GM18858 (cell line): ENCODE results near the gene PTPN18.
"Not testable (repeated sequence)": the region's sequence is repeated elsewhere in the genome, so short reads cannot be mapped to it uniquely, and the experiment has no call there.

ENCODE experiments used
- ATAC-seq: cut with Tn5 transposase; IDR thresholded peaks from one replicate; pipeline ENCODE4 v1.9.1; 2021; ENCODE audit not compliant: unreplicated experiment

PTPN18 gene

DNA sequence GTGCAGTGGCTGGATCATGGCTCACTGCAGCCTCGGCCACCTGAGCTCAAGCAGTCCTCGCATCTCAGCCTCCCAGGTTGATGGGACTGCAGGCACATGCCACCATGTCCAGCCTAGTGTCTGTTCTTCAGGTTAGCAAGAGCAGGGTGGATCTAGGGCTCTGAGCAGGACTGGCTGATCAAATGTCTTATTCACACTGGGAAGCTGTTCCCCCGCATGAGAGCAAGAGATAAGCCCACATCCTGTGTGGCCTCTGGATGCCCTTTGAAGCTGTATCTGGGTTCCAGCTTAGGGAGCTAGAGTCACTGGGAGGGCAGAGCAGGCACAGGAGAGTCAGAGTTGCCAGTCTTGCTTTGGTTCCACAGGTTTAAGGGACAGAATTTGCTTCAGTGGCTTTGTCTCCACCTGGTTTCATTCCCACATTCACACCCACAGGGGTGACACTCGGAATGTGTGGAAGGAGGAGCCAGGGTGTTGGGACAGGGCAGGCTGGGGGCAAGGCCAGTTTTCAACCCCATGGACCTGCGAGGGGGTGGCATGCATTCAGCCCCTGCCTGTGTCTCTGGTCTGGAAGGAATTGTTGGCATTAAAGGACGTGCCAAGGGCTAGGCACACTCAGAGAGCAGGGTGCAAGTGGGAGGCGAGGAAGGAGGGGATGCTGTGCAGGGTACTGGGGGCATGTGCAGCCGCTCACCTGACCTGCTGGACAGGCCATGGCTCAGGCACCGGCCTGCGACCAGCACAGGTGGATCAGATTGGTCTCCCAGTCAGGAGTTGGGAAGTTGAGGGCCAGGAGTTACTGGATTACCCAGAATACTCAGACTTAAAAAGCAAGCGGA, 24.5 kb downstream of the PTPN18 start:
- ATAC-seq = no peak

DNA sequence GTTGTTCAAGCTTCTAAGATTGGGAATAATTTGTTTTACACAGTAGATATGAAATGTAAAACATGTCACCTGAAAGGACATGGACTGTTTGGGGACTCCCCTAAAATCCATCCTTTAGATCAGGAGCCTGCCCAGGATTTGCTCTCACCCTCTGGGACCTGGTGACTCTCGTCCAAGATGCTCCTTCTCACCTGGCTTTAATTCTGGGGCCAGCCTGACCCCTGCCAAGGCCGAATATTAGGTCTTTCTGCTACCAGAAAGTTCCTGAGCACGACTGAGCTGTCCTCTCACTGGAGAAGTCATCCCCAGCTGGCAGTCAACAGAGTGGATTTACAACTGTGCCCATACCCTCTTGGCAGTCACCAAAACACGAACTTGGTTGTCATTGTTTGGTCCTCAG, 25.3 kb downstream of the PTPN18 start:
- no peak for ATAC-seq

DNA sequence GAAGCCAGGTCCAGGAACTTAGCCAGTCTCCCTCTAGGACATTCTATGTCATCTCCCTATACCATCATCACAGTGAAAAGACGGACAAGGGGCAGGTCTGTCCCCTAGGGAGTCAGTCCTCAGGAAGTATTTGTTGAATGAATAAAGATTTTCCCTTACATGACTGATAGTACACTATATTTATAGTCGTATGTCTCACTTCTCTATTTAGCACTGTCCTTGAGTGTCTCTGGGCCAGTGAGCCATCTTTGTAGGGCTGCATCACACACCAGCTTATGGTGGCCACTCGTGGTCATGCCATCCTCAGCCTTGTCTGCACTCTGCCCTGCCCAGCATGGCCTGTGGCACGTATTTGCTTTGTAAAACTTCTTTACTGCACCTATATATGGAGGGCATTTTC, 25.8 kb downstream of the PTPN18 start:
- ATAC-seq = no peak

DNA sequence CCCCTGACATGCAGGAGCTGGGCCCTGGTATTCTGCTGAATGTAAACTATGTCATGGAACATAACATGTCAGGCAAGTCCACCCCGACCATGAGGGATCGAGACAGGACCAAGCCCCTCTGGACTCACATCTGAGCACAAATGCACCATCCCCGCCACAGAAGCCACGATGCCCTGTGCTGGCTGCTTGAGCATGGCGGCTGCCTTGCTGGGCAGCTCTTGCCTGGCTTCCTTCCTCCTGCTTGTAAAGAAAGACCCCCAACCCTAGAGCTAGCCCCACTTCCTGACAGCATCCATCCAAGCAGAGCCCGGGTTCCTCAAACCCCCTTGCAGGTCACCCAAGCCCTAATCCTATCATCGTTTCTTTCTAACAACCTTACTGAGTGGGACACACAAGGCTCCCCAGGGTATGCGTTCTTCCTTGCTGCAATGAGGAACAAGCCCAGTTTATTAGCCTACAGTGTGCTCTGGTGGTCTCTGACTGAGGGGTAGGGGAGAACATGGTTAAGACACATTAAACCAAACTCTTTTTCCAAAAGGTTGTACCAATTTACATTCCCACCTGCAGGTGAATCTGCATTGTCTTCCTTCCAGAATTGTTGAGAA, 26.6 kb downstream of the PTPN18 start:
- ATAC-seq = no peak

DNA sequence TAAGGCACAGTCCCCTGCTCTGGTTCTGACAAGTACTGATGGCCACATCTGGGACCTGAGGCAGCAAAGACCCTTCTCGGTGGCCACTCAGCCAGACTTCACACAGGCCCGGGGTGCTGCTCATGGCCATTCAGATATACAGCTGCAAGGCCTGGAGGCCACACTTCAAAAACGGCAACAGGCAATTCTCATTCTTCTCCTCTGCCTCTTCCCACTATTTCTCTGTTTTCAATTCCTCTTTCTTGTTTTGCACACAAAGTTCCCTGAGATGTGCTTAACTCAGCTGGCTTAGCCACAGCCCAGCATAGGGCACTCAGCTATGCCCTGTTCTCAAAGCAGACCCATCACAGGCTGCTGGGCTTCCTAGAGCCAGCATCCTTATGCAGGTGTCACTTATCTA, 29.9 kb downstream of the PTPN18 start:
- peak; percentile 36 for ATAC-seq

DNA sequence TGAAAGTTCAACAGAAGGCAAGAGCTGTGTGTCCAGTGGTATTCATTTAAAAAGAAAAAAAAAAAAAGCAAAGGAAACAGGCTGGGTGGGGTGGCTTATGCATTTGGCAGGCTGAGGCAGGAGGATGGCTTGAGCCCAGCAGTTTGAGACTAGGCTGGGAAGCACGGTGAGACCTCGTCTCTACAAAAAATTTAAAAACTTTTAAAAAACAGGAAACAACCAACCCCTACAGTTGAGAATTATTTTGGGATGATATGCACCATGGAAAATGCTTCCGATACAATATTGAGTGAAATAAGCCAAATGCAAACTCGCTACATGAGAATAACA, 31.2 kb downstream of the PTPN18 start:
- ATAC-seq = no peak

DNA sequence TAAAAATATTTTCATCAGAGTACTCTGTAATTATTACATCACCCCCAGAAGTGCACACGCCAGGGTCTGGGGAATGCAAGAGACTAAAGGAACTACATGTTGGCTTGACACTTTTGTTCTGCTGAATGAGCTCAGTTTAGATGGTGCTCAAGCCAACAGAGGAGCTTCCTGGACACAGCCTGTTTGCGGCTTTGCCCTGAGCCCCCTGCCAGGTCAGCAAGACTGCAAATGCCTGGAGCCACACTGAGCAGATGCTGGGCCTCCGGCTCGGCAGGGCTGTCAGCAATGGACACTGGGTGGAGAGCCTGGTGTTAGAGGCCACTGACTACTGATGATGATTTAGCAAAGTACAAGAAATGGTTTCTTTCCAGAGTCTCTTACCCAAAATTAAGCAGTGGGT, 31.9 kb downstream of the PTPN18 start:
- no peak for ATAC-seq

DNA sequence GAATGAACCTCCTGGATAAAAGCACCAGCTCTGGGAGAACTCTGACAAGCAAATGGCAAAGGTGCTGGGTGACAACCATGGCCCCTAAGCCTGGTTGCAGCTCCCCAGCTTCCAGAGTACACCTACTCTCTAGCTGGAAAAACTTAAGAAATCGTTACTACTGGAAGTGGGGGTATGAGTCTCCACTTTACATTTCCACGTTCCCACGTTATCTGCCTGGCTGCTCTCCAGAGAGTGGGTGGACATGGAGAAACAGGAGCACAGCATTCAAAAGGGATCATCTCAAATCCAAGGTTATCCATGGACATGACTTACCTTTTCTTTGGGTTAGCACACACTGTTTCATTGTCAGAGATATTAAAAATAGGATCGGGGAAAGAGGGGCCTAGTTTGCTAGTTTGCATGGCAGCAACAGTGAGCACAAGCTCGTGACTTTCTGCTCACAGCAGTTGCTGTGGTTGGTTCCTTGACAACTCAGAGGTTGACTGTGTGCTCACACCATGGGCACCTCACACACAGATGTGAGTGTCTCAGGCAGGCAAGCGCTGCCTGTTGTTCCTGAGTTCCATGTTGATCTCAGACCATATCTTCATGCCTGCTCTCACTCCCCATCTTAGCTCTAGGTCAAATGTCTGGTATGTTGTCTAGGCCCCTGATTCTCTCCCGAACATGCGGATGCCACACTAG, 32.5 kb downstream of the PTPN18 start:
- ATAC-seq = no peak

DNA sequence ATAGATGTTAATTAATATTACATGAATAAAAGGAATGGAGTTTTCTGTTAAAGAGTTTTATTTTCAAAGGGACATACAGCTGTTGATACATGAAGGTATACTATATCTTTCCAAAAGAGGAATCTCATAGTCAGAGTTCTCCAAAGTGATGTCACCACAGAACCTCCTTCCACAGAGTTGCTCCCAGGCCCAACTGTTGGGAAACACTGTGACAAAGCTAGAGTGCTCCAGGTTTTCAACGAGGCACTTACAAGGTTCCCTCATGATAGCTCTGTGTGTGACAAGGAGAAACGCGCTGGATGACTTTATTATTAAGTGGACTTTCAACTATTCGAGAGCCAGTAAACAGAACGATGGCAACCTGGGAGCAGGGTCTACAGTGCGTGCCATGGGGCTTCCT, 33.5 kb downstream of the PTPN18 start:
- no peak for ATAC-seq

DNA sequence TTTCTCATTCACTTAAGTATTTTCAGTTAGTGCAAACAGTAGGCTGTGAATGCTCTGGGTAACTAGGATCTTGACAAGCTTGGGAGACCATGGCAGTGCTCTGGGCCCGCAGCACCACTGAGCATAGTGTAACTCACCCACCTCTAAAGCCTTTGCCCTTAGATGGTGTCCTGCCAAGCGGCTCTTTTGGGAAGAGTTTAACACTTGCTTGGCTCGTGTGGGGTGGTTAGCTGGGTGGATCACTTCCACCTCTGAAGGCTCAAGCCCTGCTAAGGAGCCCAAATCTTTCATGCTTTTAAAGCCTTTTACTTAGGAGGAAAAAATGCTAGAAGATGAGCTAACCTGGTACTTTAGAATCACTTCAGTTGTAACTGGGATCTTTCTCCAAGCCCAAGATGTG, 33.9 kb downstream of the PTPN18 start:
- ATAC-seq = no peak

DNA sequence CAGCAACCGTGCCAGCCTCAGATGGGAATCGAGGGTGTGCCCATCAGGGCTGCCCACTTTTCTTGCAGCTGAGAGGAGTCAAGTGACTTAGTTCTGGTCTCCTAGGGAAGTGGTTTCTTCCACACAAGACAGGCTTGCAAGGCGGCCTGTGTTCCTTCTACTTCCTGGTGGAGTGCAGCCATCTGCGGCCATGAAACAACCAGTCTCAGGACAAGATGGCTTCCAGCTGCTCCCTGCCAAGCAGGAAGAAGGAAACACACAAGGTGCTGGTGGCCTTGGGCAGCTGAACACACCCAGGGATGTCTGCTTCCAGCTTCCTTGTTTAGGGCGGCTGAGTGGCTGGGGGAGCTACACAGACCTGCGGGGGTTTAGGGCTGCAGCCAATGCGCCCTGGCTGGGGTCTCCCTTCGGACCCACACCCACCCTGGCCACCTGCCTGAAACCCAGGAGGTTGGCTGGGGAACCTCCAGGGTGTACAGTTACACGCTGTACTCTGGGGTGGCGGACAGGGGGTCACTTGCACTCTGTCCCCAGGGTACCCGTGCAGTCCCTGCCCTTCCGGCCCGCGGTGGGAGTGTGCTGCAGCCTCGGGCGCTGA, 34.7 kb downstream of the PTPN18 start:
- ATAC-seq = no peak

DNA sequence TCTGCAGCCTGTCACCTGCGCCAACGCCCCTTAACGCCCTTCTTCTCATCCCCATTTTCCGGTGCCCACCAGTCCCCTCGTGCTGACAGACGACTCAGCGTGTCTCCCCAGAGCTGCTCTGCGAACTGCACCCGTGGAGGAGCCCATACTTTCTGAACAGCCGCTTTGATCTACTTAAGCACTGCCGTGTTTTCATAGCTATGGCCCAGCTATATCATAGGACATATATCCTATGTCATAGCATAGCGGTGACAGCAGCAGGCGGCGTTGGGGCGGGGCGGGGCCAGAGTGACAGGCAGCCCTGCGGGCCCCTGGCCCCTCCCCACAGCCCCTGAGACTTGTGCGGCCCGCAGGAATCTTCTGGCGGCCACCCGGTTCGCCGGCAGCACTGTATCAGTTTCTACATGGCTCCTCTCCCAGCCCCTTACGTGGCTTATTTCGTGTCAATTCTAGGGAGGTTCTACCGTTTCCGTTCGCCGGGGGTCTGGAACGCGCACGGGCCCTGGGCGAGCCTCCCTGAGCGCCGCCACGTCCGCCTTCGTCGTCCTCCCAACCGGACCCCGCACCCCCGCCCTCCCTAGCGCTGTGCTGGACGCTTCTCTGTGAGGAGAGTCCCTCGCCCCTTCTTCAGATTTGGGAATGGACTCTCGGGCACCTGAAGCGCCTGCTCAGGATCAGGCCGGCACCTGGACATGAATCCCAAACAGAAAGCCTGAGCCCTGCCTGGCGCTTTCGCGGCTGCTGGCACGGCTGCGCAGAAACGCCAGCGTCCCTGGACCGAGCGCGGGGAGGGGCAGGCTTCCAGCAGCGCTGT, 35.4 kb downstream of the PTPN18 start:
- ATAC-seq = peak; percentile 70

DNA sequence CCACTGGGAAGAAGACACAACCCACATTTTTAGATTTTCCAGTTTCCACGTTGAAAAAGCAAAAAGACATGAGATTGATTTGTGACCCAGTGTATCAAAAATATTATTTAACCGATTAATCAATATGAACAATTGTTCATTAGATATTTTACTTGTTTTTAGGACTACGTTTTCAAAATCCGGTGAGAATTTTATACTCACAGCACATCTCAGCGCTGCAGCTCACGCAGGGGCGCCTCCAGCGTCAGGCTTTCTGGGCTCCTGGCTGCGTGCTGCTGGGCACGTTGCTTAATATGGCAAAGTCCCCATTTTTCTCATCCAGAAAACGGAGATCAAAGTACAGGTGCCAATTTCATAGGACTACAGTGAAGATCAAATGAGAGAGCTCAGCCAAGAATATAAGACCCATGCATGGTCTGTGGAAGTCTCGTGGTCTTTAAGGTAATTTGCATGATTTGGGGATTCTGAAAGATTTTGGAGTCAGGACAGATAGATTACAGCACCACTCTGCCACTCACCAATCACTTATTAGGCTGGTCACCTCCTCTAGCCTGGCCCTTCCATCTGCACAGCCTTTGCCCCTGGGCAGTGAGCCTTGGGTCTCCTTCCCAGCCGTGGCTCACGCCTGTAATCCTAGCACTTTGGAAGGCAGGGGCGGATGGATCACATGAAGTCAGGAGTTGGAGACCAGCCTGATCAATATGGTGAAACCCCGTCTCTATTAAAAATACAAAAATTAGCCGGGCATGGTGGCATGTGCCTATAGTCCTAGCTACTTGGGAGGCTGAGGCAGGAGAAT, 36.2 kb downstream of the PTPN18 start:
- ATAC-seq = no peak

DNA sequence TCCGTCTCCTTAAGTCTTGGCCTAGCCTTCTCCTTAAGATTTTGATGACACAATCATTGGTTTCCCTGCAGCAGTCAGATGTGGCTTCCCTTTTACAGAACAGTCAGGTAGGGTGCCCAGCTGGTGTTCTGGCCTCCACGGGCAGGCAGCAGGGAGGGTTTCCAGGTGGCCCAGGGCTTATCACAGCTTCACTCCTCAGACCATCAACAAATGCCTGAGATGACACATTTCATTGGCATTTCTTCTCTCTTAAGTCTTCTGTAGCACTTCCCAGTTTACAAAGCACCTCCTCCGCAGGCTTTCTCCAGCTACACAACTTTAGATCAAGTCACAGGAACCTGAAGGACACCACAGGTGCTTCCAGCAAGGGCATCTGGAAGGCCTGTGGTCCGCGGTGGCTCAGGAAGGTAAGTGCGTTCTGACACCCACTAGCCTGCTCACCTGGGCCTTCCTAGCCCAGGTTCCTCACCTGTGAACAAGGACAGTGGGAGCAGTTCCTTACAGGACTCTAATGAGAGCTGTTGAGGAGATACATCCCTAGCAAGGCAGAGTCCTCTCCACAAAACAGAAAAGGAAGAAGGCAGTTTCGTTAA, 37.6 kb downstream of the PTPN18 start:
- no peak for ATAC-seq

DNA sequence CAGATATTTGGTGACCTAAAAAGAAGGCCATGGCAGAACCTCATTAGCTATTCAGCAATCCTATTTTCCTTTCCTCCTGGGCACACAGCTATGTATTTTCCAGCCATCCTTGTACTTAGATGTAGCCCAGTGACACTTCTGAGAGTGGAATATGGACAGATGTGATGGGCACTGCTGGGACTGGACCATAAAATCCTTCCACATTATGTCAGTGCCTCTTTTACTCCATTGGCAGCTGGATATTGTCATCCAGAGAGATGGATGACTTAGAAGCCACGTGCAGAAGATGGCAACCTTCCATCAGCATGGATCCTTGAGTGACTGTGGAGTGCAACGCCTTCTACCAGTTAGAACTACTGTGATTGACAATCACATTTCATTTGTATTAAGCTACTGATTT, 50.4 kb downstream of the PTPN18 start:
- not testable (repeated sequence) for ATAC-seq

DNA sequence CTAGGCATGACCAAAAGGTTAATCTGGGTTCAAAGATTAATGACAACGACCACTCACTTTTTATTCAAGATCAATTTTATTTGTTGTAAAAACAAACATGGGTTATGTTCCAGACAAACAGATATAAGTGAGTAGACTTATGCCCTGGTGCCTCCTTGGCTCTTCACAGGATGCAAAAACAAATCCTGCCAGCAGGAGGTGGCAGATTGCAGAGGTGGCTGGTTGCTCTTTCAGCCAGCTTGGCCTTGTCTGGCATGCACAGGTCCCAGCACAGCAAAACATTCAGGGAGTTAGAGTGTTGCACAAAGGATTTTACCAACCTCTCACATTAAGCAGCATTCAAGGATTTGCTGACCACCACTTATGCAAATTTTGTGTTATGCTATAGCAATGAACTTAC, 60.8 kb downstream of the PTPN18 start:
- ATAC-seq = not testable (repeated sequence)

DNA sequence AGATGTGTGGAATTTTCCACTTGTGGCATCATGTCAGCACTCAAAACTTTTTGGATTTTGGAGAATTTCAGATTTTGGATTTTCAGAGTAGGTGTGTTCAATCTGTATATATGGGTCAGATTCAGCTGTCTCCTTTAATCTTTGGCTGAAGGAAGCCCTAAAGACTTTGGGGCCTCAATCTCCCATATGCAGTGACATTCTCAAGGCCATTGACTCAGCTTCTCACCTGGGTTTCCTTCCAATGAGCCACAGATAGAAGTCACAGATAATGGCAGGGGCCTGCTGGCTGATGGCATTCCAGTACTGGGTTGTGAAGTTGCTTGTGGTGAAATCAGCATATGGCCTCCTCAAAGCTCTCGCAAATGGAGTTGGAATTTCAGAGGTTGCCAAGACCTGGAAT, 63.0 kb downstream of the PTPN18 start:
- ATAC-seq = not testable (repeated sequence)
